M059J (cell line): ENCODE measurements around the gene KRTAP10-8. TPM values are rescaled to one million over a fixed set of nuclear protein-coding genes. Genes with fewer than 3 reads are reported as not detected.
"Not testable (repeated sequence)": the region's sequence is repeated elsewhere in the genome, so short reads cannot be mapped to it uniquely, and the experiment has no call there.

ENCODE experiments used
- DNase-seq: peaks from one replicate; pipeline ENCODE4 v3.0.0-alpha.2; 2012; ENCODE audit warnings: low read depth
- total RNA-seq: library from RNA; depleted of rRNA; stranded (reverse); fragments of >200 nt; shearing (Covaris generic); gene quantifications from 2 replicates; pipeline ENCODE4 v1.2.3, GENCODE V29; 2014

KRTAP10-8 gene
- total RNA-seq, 1 experiment from 2014 or later = not detected

- no peak for DNase-seq
These were observed 5.2 kb downstream of the KRTAP10-8 start for GRCh38 chr21:44617071-44617501.

DNA sequence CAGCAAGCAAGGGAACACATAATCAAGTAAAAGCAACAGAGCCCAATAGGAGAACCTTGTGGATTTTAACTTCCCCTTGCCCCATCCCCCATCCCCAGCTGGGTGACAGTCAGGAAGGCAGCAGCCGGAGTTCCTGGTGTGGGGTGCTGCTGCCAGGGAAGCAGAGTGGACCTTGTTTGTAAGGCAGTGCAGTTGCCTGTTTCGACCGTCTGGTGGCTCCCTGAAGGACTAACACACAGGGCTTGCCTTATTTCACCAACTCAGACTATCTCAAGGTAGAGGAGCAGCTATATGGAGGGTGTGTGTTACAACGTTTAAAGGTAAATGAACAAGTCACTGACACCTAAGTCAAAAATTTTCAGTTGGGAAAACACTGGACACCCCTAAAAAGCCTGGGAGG lies 6.6 kb downstream of the KRTAP10-8 start:
- no peak for DNase-seq

DNA sequence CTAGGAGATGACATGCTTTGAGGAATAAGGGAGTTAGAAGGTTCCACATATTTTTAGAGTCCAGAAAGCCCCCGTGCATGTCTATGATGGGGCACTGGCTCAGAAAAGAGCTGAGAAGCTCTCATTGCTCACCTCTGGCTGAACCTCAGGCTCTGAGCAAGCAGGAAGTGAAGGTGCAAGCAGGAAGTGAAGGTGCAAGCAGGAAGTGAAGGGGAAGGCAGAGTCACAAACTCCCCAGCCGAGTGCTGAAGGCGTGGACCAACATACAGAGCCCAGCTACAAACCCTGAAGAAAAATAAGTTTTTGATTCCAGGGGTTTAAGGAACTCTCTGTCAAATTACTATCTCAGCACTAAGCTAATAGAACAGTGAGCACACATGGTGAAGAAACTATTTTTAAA lies 7.0 kb downstream of the KRTAP10-8 start:
- no peak for DNase-seq

DNA sequence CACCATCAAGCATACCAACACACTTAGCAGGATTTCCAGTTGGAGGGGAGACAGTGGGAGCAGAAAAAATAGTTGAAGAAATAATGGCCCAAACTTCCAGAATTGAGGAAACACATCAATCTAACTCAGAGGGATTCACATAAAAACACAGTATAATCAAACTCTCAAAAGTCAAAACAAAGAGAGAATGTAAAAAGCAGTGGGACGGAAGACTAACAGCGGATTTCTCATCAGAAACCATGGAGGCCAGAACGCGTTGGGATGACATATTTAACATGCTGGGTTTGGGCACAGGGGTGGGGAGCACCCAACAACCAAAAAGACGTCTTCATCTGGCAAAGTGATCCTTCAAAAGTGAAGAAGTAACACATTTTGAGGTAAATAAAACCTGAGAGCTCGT lies 8.0 kb downstream of the KRTAP10-8 start:
- no peak for DNase-seq

DNA sequence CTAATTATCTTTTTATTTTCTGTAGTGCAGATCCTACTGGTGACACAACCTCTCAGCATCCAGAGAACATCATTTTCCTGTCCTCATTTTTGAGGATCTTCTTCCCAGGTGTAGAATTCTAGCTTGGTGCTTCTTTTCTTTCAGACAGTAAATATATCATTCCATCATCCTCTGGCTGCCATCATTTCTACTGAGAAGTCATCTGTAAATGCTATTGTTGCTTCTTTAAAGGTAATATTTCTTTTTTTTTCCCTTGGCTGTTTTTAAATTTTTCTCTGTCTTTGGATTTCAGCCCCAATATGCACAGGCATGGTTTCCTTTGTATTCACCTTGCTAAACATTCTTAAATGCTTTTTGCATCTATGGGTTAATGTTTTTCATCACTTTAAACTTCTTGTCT lies 11.7 kb downstream of the KRTAP10-8 start:
- DNase-seq = no peak

- no peak for DNase-seq
These were observed 13.9 kb downstream of the KRTAP10-8 start for GRCh38 chr21:44625756-44626155.

DNA sequence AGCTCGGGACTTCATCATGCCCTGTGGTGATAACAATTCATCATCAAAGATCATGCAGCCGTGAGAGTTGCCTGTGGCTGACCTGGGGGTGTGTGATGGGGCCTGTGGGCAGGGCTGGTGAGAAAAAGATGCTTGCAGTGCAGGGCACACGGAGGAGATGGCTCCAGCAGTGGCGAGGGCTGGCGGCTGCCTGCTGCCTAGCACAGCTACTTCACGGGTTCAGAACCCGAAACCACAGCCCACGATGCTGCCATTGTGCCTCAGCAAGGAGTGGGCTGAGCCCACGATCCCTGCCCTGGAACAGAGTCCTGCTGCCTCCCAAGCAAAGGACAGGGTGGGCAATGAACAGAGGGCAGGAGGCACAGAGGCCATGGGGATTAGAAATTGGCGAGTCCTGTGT lies 14.4 kb downstream of the KRTAP10-8 start:
- no peak for DNase-seq

DNA sequence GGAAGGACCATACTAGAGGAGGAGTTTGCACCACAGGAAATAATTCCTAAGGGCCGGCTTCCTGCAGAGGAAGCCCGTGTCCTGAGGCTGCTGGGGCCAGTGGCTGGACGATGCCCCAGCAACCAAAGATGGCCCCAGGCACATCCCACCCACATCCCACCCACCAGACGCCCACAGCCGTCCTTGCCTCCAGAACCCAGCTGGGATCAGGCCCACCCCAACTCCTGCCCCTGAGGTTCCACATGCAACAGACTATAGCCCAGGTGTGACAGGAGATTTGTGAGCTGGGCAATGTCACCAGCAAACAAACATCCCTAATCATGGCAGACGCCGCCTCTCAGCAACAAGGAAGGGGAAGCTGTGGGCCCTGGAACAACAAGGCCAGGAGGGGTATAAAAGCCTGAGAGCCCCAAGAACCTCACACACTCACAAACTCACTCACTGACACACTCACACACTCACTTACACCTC lies 14.8 kb downstream of the KRTAP10-8 start, which contains the start of gene KRTAP10-9:
Gene KRTAP10-9, plus strand, starts transcription at position 421 of the 471 bp plus-strand sequence. CDS start 79 bp downstream, outside the sequence.
- no peak for DNase-seq

DNA sequence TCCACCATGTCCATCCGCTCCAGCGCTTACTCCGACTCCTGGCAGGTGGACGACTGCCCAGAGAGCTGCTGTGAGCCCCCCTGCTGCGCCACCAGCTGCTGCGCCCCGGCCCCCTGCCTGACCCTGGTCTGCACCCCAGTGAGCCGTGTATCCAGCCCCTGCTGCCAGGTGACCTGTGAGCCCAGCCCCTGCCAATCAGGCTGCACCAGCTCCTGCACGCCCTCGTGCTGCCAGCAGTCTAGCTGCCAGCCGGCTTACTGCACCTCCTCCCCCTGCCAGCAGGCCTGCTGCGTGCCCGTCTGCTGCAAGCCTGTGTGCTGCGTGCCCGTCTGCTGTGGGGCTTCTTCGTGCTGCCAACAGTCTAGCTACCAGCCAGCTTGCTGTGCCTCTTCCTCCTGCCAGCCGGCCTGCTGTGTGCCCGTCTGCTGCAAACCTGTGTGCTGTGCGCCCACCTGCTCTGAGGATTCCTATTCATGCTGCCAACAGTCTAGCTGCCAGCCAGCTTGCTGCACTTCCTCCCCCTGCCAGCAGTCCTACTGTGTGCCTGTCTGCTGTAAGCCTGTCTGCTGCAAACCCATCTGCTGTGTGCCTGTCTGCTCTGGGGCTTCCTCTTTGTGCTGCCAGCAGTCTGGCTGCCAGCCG lies 15.4 kb downstream of the KRTAP10-8 start:
- not testable (repeated sequence) for DNase-seq

DNA sequence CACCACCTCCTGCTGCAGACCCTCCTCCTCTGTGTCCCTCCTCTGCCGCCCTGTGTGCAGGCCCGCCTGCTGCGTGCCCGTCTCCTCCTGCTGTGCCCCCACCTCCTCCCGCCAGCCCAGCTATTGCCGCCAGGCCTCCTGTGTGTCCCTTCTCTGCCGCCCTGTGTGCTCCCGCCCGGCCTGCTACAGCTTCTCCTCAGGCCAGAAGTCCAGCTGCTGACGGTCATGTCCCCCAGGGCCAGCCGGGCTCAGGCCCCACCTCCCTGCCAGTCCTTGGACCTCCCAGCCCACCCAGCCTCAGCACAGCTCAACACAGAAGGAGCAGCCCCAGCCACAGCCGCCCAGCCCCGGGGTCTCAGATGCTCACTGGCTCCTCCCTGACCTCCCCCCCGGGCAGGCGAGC lies 16.0 kb downstream of the KRTAP10-8 start:
- not testable (repeated sequence) for DNase-seq

DNA sequence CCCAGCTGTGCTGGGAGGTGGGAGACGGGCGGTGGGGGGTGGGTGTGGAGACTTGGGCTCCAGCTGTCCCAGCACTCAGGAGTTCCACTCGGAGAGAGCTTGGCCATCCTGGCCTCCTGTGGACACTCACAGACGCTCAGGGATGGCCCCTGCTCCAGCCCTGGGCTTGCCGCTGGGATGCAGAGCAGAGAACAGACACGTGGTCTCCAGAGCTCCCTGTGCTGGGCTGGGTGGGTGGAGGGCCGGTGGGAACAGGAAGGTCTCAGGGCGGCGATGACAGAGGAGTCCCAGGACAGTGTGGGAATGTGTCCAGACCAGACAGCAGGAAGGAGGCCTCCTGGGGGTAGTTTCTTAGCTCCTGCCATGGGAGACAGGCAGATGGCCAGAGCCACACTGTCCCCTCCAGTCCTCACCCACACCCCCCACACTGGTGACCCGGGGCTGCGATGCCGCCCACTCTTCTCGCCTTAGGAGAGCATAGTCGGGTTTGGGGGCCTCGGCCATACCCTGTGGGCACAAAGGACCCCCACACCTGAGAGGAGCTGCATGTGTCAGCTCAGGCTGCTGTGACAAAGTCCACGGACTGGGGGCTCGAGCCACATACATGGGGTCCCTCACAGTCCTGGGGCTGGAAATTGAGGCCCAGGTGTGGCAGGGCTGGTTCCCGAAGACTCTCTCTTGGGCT lies 17.0 kb downstream of the KRTAP10-8 start:
- no peak for DNase-seq

- DNase-seq = no peak
These were observed 18.6 kb downstream of the KRTAP10-8 start for GRCh38 chr21:44630440-44630839.

DNA sequence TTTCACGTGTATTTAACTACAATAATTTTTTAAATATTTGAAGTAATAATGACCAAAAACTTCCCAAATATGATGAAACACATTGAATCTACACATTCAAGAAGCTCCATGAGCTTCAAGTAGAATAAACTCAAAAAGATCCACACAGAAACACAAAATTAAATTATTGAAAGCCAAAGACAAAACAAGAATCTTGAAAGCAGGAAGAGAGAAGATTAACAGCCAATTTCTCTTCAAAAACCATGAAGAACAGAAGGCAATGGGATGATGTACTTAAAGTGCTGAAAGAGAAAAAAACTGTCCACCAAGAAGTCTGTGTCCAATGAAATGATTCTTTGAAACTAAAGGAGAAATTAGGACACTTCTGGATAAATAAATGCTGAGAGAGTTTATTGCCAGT lies 20.2 kb downstream of the KRTAP10-8 start:
- no peak for DNase-seq

DNA sequence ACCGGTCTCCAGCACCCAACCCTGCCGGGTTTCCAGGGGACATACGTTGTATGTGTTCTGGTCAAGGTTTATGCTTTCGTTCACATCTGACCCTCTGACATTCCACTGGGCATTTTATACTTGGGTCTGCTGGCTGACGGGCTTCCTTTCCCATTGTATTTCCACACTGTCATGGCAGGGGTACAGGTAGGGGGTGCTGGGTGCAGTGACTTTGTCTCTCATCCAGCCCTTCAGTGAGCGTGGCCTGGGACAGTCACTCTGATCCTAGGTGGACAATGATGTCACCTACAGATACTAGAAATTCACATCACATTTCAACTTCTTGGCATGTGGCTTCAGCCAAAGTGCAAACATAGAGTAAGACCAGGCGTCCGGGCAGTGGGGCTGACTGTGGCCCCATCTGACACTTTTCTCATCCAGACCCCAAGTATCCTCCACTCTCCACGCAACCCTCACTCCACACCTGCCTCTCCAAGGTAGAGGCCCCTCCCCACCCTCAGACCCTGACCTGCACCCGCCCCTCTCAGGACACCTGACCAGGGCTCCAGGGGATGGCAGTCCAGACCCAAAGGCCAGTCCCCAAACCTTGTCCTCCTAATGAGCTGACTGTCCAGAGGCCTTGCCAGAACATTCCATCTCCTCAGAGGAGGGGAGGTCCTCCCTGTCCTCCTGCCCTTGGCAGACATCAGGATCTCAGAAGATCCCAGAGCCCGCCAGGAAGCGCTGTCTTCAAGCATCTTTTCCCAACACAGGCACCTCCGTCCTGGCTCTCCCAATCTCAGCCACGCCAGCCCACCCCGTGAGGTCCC lies 24.5 kb downstream of the KRTAP10-8 start:
- DNase-seq = no peak

- DNase-seq = no peak
These were observed 25.4 kb downstream of the KRTAP10-8 start, which contains the start of gene KRTAP10-10 for GRCh38 chr21:44637018-44637850. TSS of gene KRTAP10-10 (plus strand) at chr21:44637356. CDS start at chr21:44637418, 62 bp downstream.

GRCh38 chr21:44637851-44638348 lies 26.0 kb downstream of the KRTAP10-8 start:
- DNase-seq = not testable (repeated sequence)

- DNase-seq = not testable (repeated sequence)
These were observed 26.8 kb downstream of the KRTAP10-8 start for GRCh38 chr21:44638506-44639330.

DNA sequence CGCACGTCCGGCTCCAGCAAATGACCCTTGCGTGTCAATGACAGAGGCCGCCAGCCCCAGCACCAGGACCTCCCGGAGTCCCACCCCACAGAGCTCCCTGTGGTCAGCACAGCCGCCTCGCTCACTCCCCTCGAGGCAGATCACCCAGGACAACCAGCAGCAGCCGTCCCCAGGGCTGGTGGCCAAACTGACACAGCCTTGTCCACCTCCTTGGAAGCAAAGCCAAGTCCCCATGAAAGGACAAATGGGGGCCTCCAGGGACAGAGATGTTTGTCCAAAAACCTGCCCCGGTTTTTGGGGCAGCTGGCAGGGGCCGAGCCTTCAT lies 27.4 kb downstream of the KRTAP10-8 start:
- DNase-seq = no peak

DNA sequence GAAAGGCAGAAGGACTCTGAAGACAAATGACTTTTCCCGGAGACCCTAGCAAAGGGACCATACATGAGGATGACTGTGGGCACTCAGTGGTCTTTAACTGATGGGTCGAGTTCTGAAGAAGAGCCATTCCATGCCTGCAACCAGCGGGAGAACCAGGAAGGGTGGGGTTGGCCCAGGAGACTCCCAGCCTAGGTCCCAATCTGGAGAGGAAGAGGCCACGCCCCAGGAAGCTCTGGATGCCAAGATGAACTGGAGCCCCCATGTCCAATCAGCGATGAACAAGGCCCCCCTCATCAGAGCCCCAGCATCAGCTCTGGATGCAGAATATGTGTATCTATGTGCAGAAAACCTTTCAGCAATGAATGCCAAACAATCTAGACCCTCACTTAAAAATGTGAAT lies 28.9 kb downstream of the KRTAP10-8 start:
- no peak for DNase-seq

GRCh38 chr21:44643741-44644310 lies 31.9 kb downstream of the KRTAP10-8 start:
- no peak for DNase-seq
